Neural cell (in vitro differentiated cells): ENCODE results near the gene RHCG.

Experiments used
- CTCF ChIP-seq: fragments of 450-650 bp; IDR thresholded peaks from 2 replicates; pipeline ENCODE4 v1.5.1; 2014; ENCODE audit warnings: antibody characterized with exemption, mild to moderate bottlenecking, moderate library complexity; ENCODE audit not compliant: poor library complexity, severe bottlenecking
- POLR2AphosphoS5 ChIP-seq: IDR thresholded peaks from 2 replicates; pipeline ENCODE4 v1.6.1; 2012

GRCh38 chr15:89524184-89524583 lies 27.8 kb upstream of the RHCG start:
- no peak for TF ChIP-seq POLR2AphosphoS5
- no peak for TF ChIP-seq CTCF
